ENCODE measurements around the gene ATG16L2.
A peak's percentile ranks its signal among the peaks of the same experiment; 100 is the strongest.
"Not testable (repeated sequence)": the region's sequence is repeated elsewhere in the genome, so short reads cannot be mapped to it uniquely, and the experiment has no call there.

The ATG16L2 gene

GRCh38 chr11:72802822-72803221 lies 11.4 kb upstream of the ATG16L2 start:
- Histone ChIP-seq H3K4me3 (replicated peaks; ENCODE audit: insufficient read depth, low read length) (no peak overlapping the region), H3K27ac (replicated peaks) (no peak overlapping the region), H3K27me3 (ENCODE audit: insufficient read depth, poor library complexity, severe bottlenecking) (no peaks in the 10 kb centered on the region)
- DNase-seq (ENCODE audit: low read depth in 1 of 2, low spot score in 1 of 2), result no peak
- TF ChIP-seq GABPA (IDR thresholded peaks at IDR 0.05; ENCODE audit: low read depth), result no peak
- TF ChIP-seq REST (IDR thresholded peaks at IDR 0.05; ENCODE audit: insufficient replicate concordance, low read depth), result no peak
- no peak for TF ChIP-seq POLR2AphosphoS5 (IDR thresholded peaks at IDR 0.05; ENCODE audit: low read depth)
- no peak for TF ChIP-seq CTCF (IDR thresholded peaks at IDR 0.05; ENCODE audit: insufficient read depth, low read length)
- no peak for TF ChIP-seq SPI1 (IDR thresholded peaks at IDR 0.05; ENCODE audit: borderline replicate concordance, low read depth)

- Histone ChIP-seq H3K27ac (replicated peaks) (peak overlapping the region; percentile 85), H3K4me3 (replicated peaks; ENCODE audit: insufficient read depth, low read length) (no peak overlapping the region), H3K27me3 (ENCODE audit: insufficient read depth, poor library complexity, severe bottlenecking) (no peaks in the 10 kb centered on the region)
- peak; percentile 65 to 73 for DNase-seq (ENCODE audit: low read depth in 1 of 2, low spot score in 1 of 2)
- no peak for TF ChIP-seq REST (IDR thresholded peaks at IDR 0.05; ENCODE audit: insufficient replicate concordance, low read depth)
- TF ChIP-seq POLR2AphosphoS5 (IDR thresholded peaks at IDR 0.05; ENCODE audit: low read depth), result no peak
- no peak for TF ChIP-seq CTCF (IDR thresholded peaks at IDR 0.05; ENCODE audit: insufficient read depth, low read length)
- peak; percentile 72 for TF ChIP-seq SPI1 (IDR thresholded peaks at IDR 0.05; ENCODE audit: borderline replicate concordance, low read depth)
Measured at GRCh38 chr11:72805216-72805615, 9.0 kb upstream of the ATG16L2 start.

GRCh38 chr11:72806378-72806777 lies 7.8 kb upstream of the ATG16L2 start:
- H3K4me3 ChIP-seq (replicated peaks; ENCODE audit: insufficient read depth, low read length); H3K27me3 ChIP-seq (ENCODE audit: insufficient read depth, poor library complexity, severe bottlenecking): not testable (repeated sequence)
- peak in 1 of 2 experiments; percentile 34 for DNase-seq (ENCODE audit: low read depth in 1 of 2, low spot score in 1 of 2)
- peak overlapping the region; percentile 85 for H3K27ac ChIP-seq (replicated peaks)

- Histone ChIP-seq H3K27ac (replicated peaks) (peak overlapping the region; percentile 85), H3K27me3 (ENCODE audit: insufficient read depth, poor library complexity, severe bottlenecking) (no peaks in the 10 kb centered on the region), H3K4me3 (replicated peaks; ENCODE audit: insufficient read depth, low read length) (no peak overlapping the region)
- peak; percentile 48 to 63 for DNase-seq (ENCODE audit: low read depth in 1 of 2, low spot score in 1 of 2)
- TF ChIP-seq REST (IDR thresholded peaks at IDR 0.05; ENCODE audit: insufficient replicate concordance, low read depth), result no peak
- TF ChIP-seq SPI1 (IDR thresholded peaks at IDR 0.05; ENCODE audit: borderline replicate concordance, low read depth), result peak; percentile 98
Measured at GRCh38 chr11:72807021-72807693, 7.1 kb upstream of the ATG16L2 start.

All from HL-60 (cell line).